B cell (primary cell): ENCODE measurements around the gene CAMK1D. TPM values are rescaled to one million over a fixed set of nuclear protein-coding genes. Genes with fewer than 3 reads are reported as not detected.
"Not testable (repeated sequence)": the region's sequence is repeated elsewhere in the genome, so short reads cannot be mapped to it uniquely, and the experiment has no call there.

Source experiments
- ATAC-seq: fragments of 200-7000 bp; cut with Tn5 transposase; one replicate; pipeline ENCODE4 v1.10.0; 2021; ENCODE audit warnings: low read depth, mild to moderate bottlenecking, moderate number of reproducible peaks, moderate library complexity
- CTCF ChIA-PET: fragments of 350-600 bp; sonication (Branson Sonifier 250); formaldehyde crosslinking; loops from one replicate; lab custom pipeline; 2021; ENCODE audit warnings: antibody characterized with exemption, inconsistent platforms; lab: Charles Lee
- POLR2A ChIA-PET: fragments of 350-600 bp; sonication (Branson Sonifier 250); formaldehyde crosslinking; loops from one replicate; lab custom pipeline; 2021; ENCODE audit warnings: antibody characterized with exemption; lab: Charles Lee
- DNase-seq: peaks from one replicate; pipeline ENCODE4 v3.0.0; 2013
- H2AFZ ChIP-seq: 2 replicates; pipeline ENCODE4 v1.6.1; 2012; ENCODE audit warnings: mild to moderate bottlenecking, low read depth, low read length; ENCODE audit not compliant: insufficient read depth, poor library complexity, severe bottlenecking
- H3K27ac ChIP-seq, 2 donors: 1 replicate in 1 of 2; 2 replicates in 1 of 2; pipeline ENCODE4 v1.5.1; 2012 to 2013; ENCODE audit warnings: low read length in 2 of 2, mild to moderate bottlenecking in 2 of 2, moderate library complexity in 1 of 2
- H3K27me3 ChIP-seq, 4 experiments: fragments of 200-600 bp in 1 of 4; sonication (generic) in 1 of 4; replicated peaks in 1 of 4; 1 replicate in 2 of 4; 2 replicates in 2 of 4; pipeline versions ENCODE4 v1.6.1 to v1.7.0; 2013 to 2016; ENCODE audit warnings: low read length in 3 of 4, mild to moderate bottlenecking in 2 of 4, mixed read lengths in 1 of 4, moderate library complexity in 1 of 4; ENCODE audit not compliant: insufficient read depth in 4 of 4, control insufficient read depth in 3 of 4; ENCODE audit errors: control extremely low read depth in 1 of 4
- H3K36me3 ChIP-seq, 2 experiments: replicated peaks in 1 of 2; 1 replicate in 1 of 2; 2 replicates in 1 of 2; pipeline versions ENCODE4 v1.6.1 to v1.7.1; 2013; ENCODE audit warnings: low read length in 1 of 2; ENCODE audit not compliant: insufficient read depth in 2 of 2, control insufficient read depth in 1 of 2; ENCODE audit errors: control extremely low read depth in 1 of 2, extremely low read depth in 1 of 2
- H3K4me1 ChIP-seq, 2 donors: fragments of 200-600 bp in 1 of 2; sonication (generic) in 1 of 2; 1 replicate in 1 of 2; 2 replicates in 1 of 2; pipeline versions ENCODE4 v1.5.1 to v1.6.1; 2013 to 2017; ENCODE audit warnings: low read length in 2 of 2; ENCODE audit not compliant: control insufficient read depth in 2 of 2, insufficient read depth in 2 of 2
- H3K4me2 ChIP-seq: replicated peaks from 2 replicates; pipeline ENCODE3; 2012; ENCODE audit warnings: mild to moderate bottlenecking, low read depth, low read length; ENCODE audit not compliant: poor library complexity, severe bottlenecking
- H3K4me3 ChIP-seq, 5 experiments: fragments of 200-600 bp in 1 of 5; sonication (generic) in 1 of 5; 1 replicate in 3 of 5; 2 replicates in 2 of 5; pipeline versions ENCODE4 v1.5.1 to v1.7.0; 2011 to 2016; ENCODE audit warnings: low read length in 4 of 5, mild to moderate bottlenecking in 4 of 5, low read depth in 2 of 5, control low read depth in 1 of 5, moderate library complexity in 1 of 5; ENCODE audit not compliant: insufficient read depth in 1 of 5; ENCODE audit errors: control extremely low read depth in 1 of 5, extremely low read depth in 1 of 5
- H3K79me2 ChIP-seq: fragments of 200-600 bp; sonication (generic); one replicate; pipeline ENCODE4 v1.6.0; 2016; ENCODE audit warnings: low read length; ENCODE audit not compliant: control insufficient read depth, insufficient read depth
- H3K9ac ChIP-seq: fragments of 200-600 bp; sonication (generic); 2 replicates; pipeline ENCODE4 v1.6.1; 2017; ENCODE audit warnings: mild to moderate bottlenecking, low read length, moderate library complexity
- H3K9me3 ChIP-seq, 3 donors: one replicate each; pipeline versions ENCODE4 v1.6.1 to v1.7.1; 2013; ENCODE audit warnings: low read length in 2 of 3; ENCODE audit not compliant: control insufficient read depth in 2 of 3, insufficient read depth in 1 of 3; ENCODE audit errors: control extremely low read depth in 1 of 3
- H4K20me1 ChIP-seq: 2 replicates; pipeline ENCODE4 v1.6.0; 2012; ENCODE audit warnings: mild to moderate bottlenecking, low read length; ENCODE audit not compliant: insufficient read depth, control insufficient read depth, poor library complexity, severe bottlenecking
- H3K27ac Mint-ChIP-seq: one replicate; pipeline ENCODE4 v1.8.0; 2021; ENCODE audit warnings: mixed read lengths
- H3K27me3 Mint-ChIP-seq: one replicate; pipeline ENCODE4 v1.8.0; 2021; ENCODE audit warnings: mixed read lengths
- H3K4me1 Mint-ChIP-seq: one replicate; pipeline ENCODE4 v1.8.0; 2021; ENCODE audit warnings: mixed read lengths
- H3K4me3 Mint-ChIP-seq: one replicate; pipeline ENCODE4 v1.8.0; 2021; ENCODE audit warnings: mixed read lengths
- H3K9me3 Mint-ChIP-seq: one replicate; pipeline ENCODE4 v1.8.0; 2022; ENCODE audit warnings: mixed read lengths; ENCODE audit not compliant: insufficient read depth
- CTCF ChIP-seq: fragments of 200-600 bp; IDR thresholded peaks from one replicate; pipeline ENCODE4 v1.8.0; 2022; ENCODE audit warnings: antibody characterized with exemption, mild to moderate bottlenecking
- EZH2 ChIP-seq: IDR thresholded peaks from 2 replicates; pipeline ENCODE4 v1.6.1; 2012; ENCODE audit warnings: borderline replicate concordance, low read depth, mild to moderate bottlenecking, moderate library complexity, low read length; ENCODE audit not compliant: insufficient read depth, poor library complexity, severe bottlenecking
- WGBS: methylation state at CpG from one replicate; pipeline ENCODE4 v1.1.5; 2013; ENCODE audit warnings: missing lambda C conversion rate; ENCODE audit not compliant: insufficient coverage; 5-methylcytosine and 5-hydroxymethylcytosine counted together
- intact Hi-C: fragments of 100-400 bp; cut with micrococcal nuclease; formaldehyde crosslinking; loops from one replicate; pipeline ENCODE4 v1.10.0; 2022
- polyA plus RNA-seq: library from polyadenylated mRNA; depleted of rRNA; stranded (reverse); fragments of >200 nt; gene quantifications from 2 replicates; pipeline ENCODE4 v1.2.3, GENCODE V29; 2012
- total RNA-seq, 2 donors: library from RNA; stranded (reverse); fragments of 120-200 nt in 1 of 2; gene quantifications; 1 replicate in 1 of 2; 2 replicates in 1 of 2; pipeline versions ENCODE4 v1.2.3 to v1.2.4, GENCODE V29; 2013 to 2022

Gene CAMK1D
- total and polyA plus RNA-seq, 2 donors (not counting 1 experiment from before 2014, with no cell fraction given), result 34.1 to 69.7 TPM

DNA sequence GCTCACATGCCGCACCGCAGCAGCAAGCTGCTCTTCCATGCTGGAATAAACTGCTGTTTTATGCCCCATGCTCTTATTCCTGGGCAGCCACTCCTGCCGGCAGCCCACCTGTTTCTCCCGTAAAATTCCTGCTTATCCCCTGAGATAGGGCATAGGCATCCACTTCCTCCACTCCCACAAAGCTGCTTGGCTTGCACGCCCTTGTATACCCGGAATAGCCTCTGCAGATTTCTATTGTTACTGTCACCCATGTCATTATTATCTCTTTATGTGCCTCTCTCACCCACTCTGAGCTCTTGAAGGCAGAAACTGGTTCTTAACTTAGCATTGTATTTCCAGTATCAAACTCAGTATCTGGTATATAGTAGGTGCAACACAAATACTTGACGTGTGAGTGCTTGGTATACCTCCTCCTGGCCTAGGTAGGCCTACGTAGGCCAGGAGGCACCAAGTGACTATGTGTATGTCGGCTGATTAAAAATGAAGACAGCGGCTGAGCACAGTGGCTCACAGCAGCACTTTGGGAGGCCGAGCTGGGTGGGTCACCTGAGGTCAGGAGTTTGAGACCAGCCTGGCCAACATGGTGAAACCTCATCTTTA, 458.8 kb downstream of the CAMK1D start:
- Mint-ChIP-seq H3K9me3 (no peaks in the 10 kb centered on the region), H3K27ac (no peak overlapping the region), H3K27me3 (no peaks in the 10 kb centered on the region), H3K4me1 (no peaks in the 10 kb centered on the region), H3K4me3 (no peak overlapping the region)
- H4K20me1 ChIP-seq, result peaks cover 7% of the 10 kb centered on the region
- ChIA-PET POLR2A (no interaction called here), CTCF (no interaction called here)
- no peaks in the 10 kb centered on the region for H3K79me2 ChIP-seq
- H3K9me3 ChIP-seq, result peaks cover 0 to 4% (median 0%) of the 10 kb centered on the region in 3 donors
- DNase-seq, result no peak
- intact Hi-C loops, result no loop called here
- no peak overlapping the region for H2AFZ ChIP-seq
- no peak overlapping the region for H3K9ac ChIP-seq
- no peak overlapping the region for H3K4me2 ChIP-seq
- TF ChIP-seq EZH2, result no peak
- TF ChIP-seq CTCF, result no peak
- H3K36me3 ChIP-seq, result peaks cover 0 to 38% of the 10 kb centered on the region in 2 experiments
- WGBS, result 97% methylated on average over 11 of the region's 11 CpGs
- ATAC-seq, result no peak
- H3K27ac ChIP-seq, result no peak overlapping the region
- H3K4me3 ChIP-seq, result no peak overlapping the region
- no peaks in the 10 kb centered on the region for H3K4me1 ChIP-seq
- H3K27me3 ChIP-seq, result no peaks in the 10 kb centered on the region

- H3K27ac Mint-ChIP-seq, H3K27ac ChIP-seq, H3K4me1 Mint-ChIP-seq, H3K4me3 ChIP-seq, H3K4me2 ChIP-seq, ATAC-seq, H3K4me1 ChIP-seq, H3K27me3 ChIP-seq, H3K9ac ChIP-seq, H3K27me3 Mint-ChIP-seq, intact Hi-C loops, H3K4me3 Mint-ChIP-seq, H3K9me3 Mint-ChIP-seq, DNase-seq, H3K79me2 ChIP-seq, POLR2A ChIA-PET, H2AFZ ChIP-seq, CTCF ChIA-PET, H4K20me1 ChIP-seq: not testable (repeated sequence)
- TF ChIP-seq CTCF, result peak; percentile 30
- Histone ChIP-seq H3K9me3 (peaks cover 0 to 16% (median 8%) of the 10 kb centered on the region in 3 donors), H3K36me3 (peaks cover 7 to 48% of the 10 kb centered on the region in 2 experiments)
- WGBS, result 97% methylated on average over 5 of the region's 6 CpGs
Measured at GRCh38 chr10:12810046-12810445, 460.7 kb downstream of the CAMK1D start.
